HG02973 (cell line): Measurements from ENCODE around the gene SLC2A13.
A peak's percentile ranks its signal among the peaks of the same experiment; 100 is the strongest.
"Not testable (repeated sequence)": the region's sequence is repeated elsewhere in the genome, so short reads cannot be mapped to it uniquely, and the experiment has no call there.

Experiments used
- ATAC-seq: cut with Tn5 transposase; IDR thresholded peaks from one replicate; pipeline ENCODE4 v1.9.1; 2021; ENCODE audit warnings: moderate library complexity; ENCODE audit not compliant: unreplicated experiment

SLC2A13 gene

GRCh38 chr12:40106202-40106533 lies 287 bp upstream of the SLC2A13 start:
- no peak for ATAC-seq

GRCh38 chr12:40105265-40105514 lies 691 bp downstream of the SLC2A13 start:
- ATAC-seq: peak; percentile 42

- no peak for ATAC-seq
Measured at GRCh38 chr12:40104461-40105264, 1.2 kb downstream of the SLC2A13 start.

GRCh38 chr12:40103043-40103442 lies 2.8 kb downstream of the SLC2A13 start:
- ATAC-seq: no peak

GRCh38 chr12:40101747-40102146 lies 4.1 kb downstream of the SLC2A13 start:
- ATAC-seq: no peak

GRCh38 chr12:40099423-40099853 lies 6.4 kb downstream of the SLC2A13 start:
- no peak for ATAC-seq

GRCh38 chr12:40098406-40099145 lies 7.3 kb downstream of the SLC2A13 start:
- no peak for ATAC-seq

- ATAC-seq: no peak
Measured at GRCh38 chr12:40093512-40093911, 12.4 kb downstream of the SLC2A13 start.

- ATAC-seq: no peak
Measured at GRCh38 chr12:40086471-40086870, 19.4 kb downstream of the SLC2A13 start.

- ATAC-seq: no peak
Measured at GRCh38 chr12:40078266-40078665, 27.6 kb downstream of the SLC2A13 start.

- no peak for ATAC-seq
Measured at GRCh38 chr12:40075458-40075857, 30.4 kb downstream of the SLC2A13 start.

- no peak for ATAC-seq
Measured at GRCh38 chr12:40068416-40068815, 37.5 kb downstream of the SLC2A13 start.

- no peak for ATAC-seq
Measured at GRCh38 chr12:40065636-40066035, 40.2 kb downstream of the SLC2A13 start.

GRCh38 chr12:40063414-40063813 lies 42.5 kb downstream of the SLC2A13 start:
- ATAC-seq: no peak

GRCh38 chr12:40058721-40059190 lies 47.1 kb downstream of the SLC2A13 start:
- ATAC-seq: no peak

GRCh38 chr12:40056373-40056772 lies 49.5 kb downstream of the SLC2A13 start:
- no peak for ATAC-seq

- no peak for ATAC-seq
Measured at GRCh38 chr12:40055776-40056175, 50.1 kb downstream of the SLC2A13 start.

- ATAC-seq: no peak
Measured at GRCh38 chr12:40055228-40055579, 50.7 kb downstream of the SLC2A13 start.

GRCh38 chr12:40054555-40055227 lies 51.2 kb downstream of the SLC2A13 start:
- no peak for ATAC-seq

- ATAC-seq: no peak
Measured at GRCh38 chr12:40049268-40049667, 56.6 kb downstream of the SLC2A13 start.

GRCh38 chr12:40047002-40047401 lies 58.9 kb downstream of the SLC2A13 start:
- not testable (repeated sequence) for ATAC-seq

GRCh38 chr12:40045656-40046055 lies 60.2 kb downstream of the SLC2A13 start:
- ATAC-seq: no peak
